Ascending aorta (tissue), 2 donors: ENCODE data around the gene SETD6. TPM values are rescaled to one million over a fixed set of nuclear protein-coding genes. Genes with fewer than 3 reads are reported as not detected.

Experiments used
- DNase-seq, 2 donors: peaks; one replicate each; pipeline ENCODE4 v3.0.0-alpha.2; 2019; ENCODE audit warnings: low spot score in 2 of 2
- H3K27ac ChIP-seq, 2 donors: fragments of 200-600 bp; sonication (generic); one replicate each; pipeline ENCODE4 v1.5.1; 2016 to 2017; ENCODE audit warnings: mild to moderate bottlenecking in 1 of 2
- H3K27me3 ChIP-seq: fragments of 200-600 bp; sonication (generic); one replicate; pipeline ENCODE4 v1.5.1; 2017
- H3K36me3 ChIP-seq, 2 donors: fragments of 200-600 bp; sonication (generic); one replicate each; pipeline ENCODE4 v1.5.1; 2016
- H3K4me1 ChIP-seq, 2 donors: fragments of 200-600 bp; sonication (generic); one replicate each; pipeline ENCODE4 v1.5.1; 2016 to 2017; ENCODE audit warnings: mild to moderate bottlenecking in 1 of 2
- H3K4me3 ChIP-seq, 2 donors: fragments of 200-600 bp; sonication (generic); one replicate each; pipeline ENCODE4 v1.5.1; 2016 to 2017; ENCODE audit warnings: mild to moderate bottlenecking in 1 of 2
- H3K9me3 ChIP-seq, 2 donors: fragments of 200-600 bp; sonication (generic); one replicate each; pipeline ENCODE4 v1.5.1; 2016
- CTCF ChIP-seq, 3 experiments: fragments of 200-600 bp in 2 of 3; fragments of 450-650 bp in 1 of 3; sonication (generic) in 2 of 3; IDR thresholded peaks; one replicate each; pipeline ENCODE4 v1.5.1; 2016 to 2019; ENCODE audit warnings: antibody characterized with exemption in 3 of 3, mild to moderate bottlenecking in 1 of 3, moderate library complexity in 1 of 3
- intact Hi-C: fragments of 100-400 bp; cut with DNase I; formaldehyde crosslinking; loops from one replicate; pipeline ENCODE4 v1.15.1; 2023
- total RNA-seq: library from RNA; depleted of rRNA; stranded (reverse); fragments of >200 nt; gene quantifications from one replicate; pipeline ENCODE4 v1.1.0, GENCODE V29; 2016

The SETD6 gene
- total RNA-seq, 1 donor from 2014 or later: 24.4 TPM

- H3K36me3 ChIP-seq: no peaks in the 10 kb centered on the region
- H3K4me1 ChIP-seq: no peaks in the 10 kb centered on the region
- H3K4me3 ChIP-seq: no peak overlapping the region
- no peaks in the 10 kb centered on the region for H3K27me3 ChIP-seq
- no peaks in the 10 kb centered on the region for H3K9me3 ChIP-seq
- DNase-seq: no peak
- intact Hi-C loops: no loop called here
- TF ChIP-seq CTCF (IDR thresholded peaks at IDR 0.05): no peak
- H3K27ac ChIP-seq: no peak overlapping the region
Measured at GRCh38 chr16:58507195-58507962, 7.9 kb upstream of the SETD6 start.

GRCh38 chr16:58507963-58508670, 7.2 kb upstream of the SETD6 start:
- Histone ChIP-seq H3K4me3 (no peak overlapping the region), H3K27me3 (no peaks in the 10 kb centered on the region), H3K27ac (no peak overlapping the region), H3K9me3 (no peaks in the 10 kb centered on the region), H3K36me3 (no peaks in the 10 kb centered on the region), H3K4me1 (no peaks in the 10 kb centered on the region)
- intact Hi-C loops: no loop called here
- no peak for TF ChIP-seq CTCF (IDR thresholded peaks at IDR 0.05)
- peak in 1 of 2 donors; percentile 33 for DNase-seq

GRCh38 chr16:58508671-58509251, 6.6 kb upstream of the SETD6 start:
- no peaks in the 10 kb centered on the region for H3K36me3 ChIP-seq
- no peaks in the 10 kb centered on the region for H3K27me3 ChIP-seq
- H3K9me3 ChIP-seq: no peaks in the 10 kb centered on the region
- H3K27ac ChIP-seq: no peak overlapping the region
- intact Hi-C loops: no loop called here
- H3K4me3 ChIP-seq: no peak overlapping the region
- H3K4me1 ChIP-seq: no peaks in the 10 kb centered on the region
- TF ChIP-seq CTCF (IDR thresholded peaks at IDR 0.05): no peak
- peak in 1 of 2 donors; percentile 55 for DNase-seq

- no peak overlapping the region for H3K4me3 ChIP-seq
- intact Hi-C loops: loop anchor here (5.0 to 10.0 kb wide), 3 partner anchors 153 to 775 kb away; partner anchors contain the start of genes KATNB1, USB1 and ZNF319
Measured at GRCh38 chr16:58509256-58510096, 5.8 kb upstream of the SETD6 start.

More at GRCh38 chr16:58509256-58510096, 5.8 kb upstream of the SETD6 start:
- no peak for TF ChIP-seq CTCF (IDR thresholded peaks at IDR 0.05)
- Histone ChIP-seq H3K36me3 (no peaks in the 10 kb centered on the region), H3K9me3 (no peaks in the 10 kb centered on the region), H3K27ac (no peak overlapping the region), H3K4me1 (no peaks in the 10 kb centered on the region), H3K27me3 (no peaks in the 10 kb centered on the region)
- peak in 1 of 2 donors; percentile 42 for DNase-seq
